ENCODE data around the gene UCP1.
"Not testable (repeated sequence)": the region's sequence is repeated elsewhere in the genome, so short reads cannot be mapped to it uniquely, and the experiment has no call there.

Gene UCP1

GRCh38 chr4:140556372-140557085 is 12.2 kb downstream of the UCP1 start:
- H3K27ac ChIP-seq, result no peak overlapping the region
- DNase-seq (ENCODE audit: low read depth, low spot score), result no peak

DNA sequence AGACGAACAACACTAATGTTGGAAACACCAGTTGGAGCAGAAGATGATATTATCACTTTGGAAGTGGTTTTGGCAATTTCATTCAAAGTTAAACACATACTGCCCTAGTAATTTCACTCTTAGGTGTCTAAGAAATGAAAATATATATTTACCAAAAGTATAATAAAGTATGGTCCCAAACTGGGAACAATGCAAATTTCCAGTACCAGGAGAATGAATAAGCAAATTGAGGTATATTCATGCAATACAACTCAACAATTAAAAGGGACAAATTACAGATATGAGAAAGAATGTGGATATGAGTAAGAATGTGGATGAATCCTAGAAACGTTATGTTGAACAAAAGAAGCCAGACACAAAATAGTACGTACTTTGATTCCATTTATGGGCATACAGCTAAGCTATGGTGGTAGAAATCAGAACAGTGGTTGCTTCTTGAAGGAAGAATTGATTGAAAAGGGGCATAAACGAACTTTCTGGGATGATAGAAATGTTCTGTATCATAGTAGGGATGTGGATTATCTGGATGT is 34.7 kb downstream of the UCP1 start:
- H3K27ac ChIP-seq, result no peak overlapping the region
- DNase-seq (ENCODE audit: low read depth, low spot score), result no peak

DNA sequence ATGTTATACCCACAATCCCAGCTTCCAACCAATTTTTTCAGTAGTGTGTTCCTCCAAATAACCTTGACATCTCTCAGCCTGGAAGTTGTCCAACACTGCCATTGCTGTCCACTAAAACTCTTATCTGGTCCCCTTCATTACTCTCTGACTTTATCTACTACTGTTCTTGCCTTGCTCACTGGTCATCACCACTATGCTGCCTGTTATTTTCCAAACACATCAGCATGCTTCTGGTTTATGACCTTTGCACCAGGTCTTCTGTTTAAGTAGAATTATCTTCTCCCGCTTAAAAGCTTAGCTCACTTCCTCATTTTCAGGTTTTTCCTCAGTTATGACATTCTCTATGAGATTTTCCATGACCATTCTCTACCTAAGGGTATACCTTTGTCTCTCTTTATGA is 39.3 kb downstream of the UCP1 start:
- no peak for DNase-seq (ENCODE audit: low read depth, low spot score)
- no peak overlapping the region for H3K27ac ChIP-seq

- H3K27ac ChIP-seq, result peak within 1 kb of the TSS; percentile 64
- peak; percentile 86 for DNase-seq (ENCODE audit: low read depth, low spot score)
These were observed 44.7 kb downstream of the UCP1 start, which contains the start of gene ELMOD2 for GRCh38 chr4:140523857-140524742. Gene ELMOD2 (plus strand): TSS chr4:140524168. CDS start chr4:140525429, 1,261 bp downstream.

GRCh38 chr4:140523370-140523856 is 45.3 kb downstream of the UCP1 start:
- H3K27ac ChIP-seq, result no peak overlapping the region
- no peak for DNase-seq (ENCODE audit: low read depth, low spot score)

- DNase-seq (ENCODE audit: low read depth, low spot score), result no peak
- no peak overlapping the region for H3K27ac ChIP-seq
These were observed 53.3 kb downstream of the UCP1 start for GRCh38 chr4:140515423-140515822.

- DNase-seq (ENCODE audit: low read depth, low spot score); H3K27ac ChIP-seq: not testable (repeated sequence)
These were observed 55.0 kb downstream of the UCP1 start for GRCh38 chr4:140513765-140514164.

Data from epithelial cell of prostate (primary cell).